Loucy (cell line): ENCODE measurements around the gene CYP2A7.
"Not testable (repeated sequence)": the region's sequence is repeated elsewhere in the genome, so short reads cannot be mapped to it uniquely, and the experiment has no call there.

ENCODE experiments used
- H2AFZ ChIP-seq: fragments of 200-600 bp; sonication (generic); 2 replicates; pipeline ENCODE4 v1.6.0; 2016; ENCODE audit warnings: antibody characterized with exemption, mild to moderate bottlenecking, low read length, moderate library complexity
- H3F3A ChIP-seq: fragments of 200-600 bp; 2 replicates; pipeline ENCODE4 v1.6.0; 2016; ENCODE audit warnings: antibody characterized with exemption, low read depth, mild to moderate bottlenecking
- H3K27me3 ChIP-seq: fragments of 200-600 bp; sonication (generic); 2 replicates; pipeline ENCODE4 v1.6.1; 2014; ENCODE audit warnings: low read length, mild to moderate bottlenecking; ENCODE audit not compliant: insufficient read depth, poor library complexity, severe bottlenecking
- H3K36me3 ChIP-seq: fragments of 200-600 bp; sonication (generic); 2 replicates; pipeline ENCODE4 v1.6.1; 2016; ENCODE audit warnings: low read length; ENCODE audit not compliant: insufficient read depth
- H3K4me1 ChIP-seq: fragments of 200-600 bp; sonication (generic); 2 replicates; pipeline ENCODE4 v1.5.1; 2014; ENCODE audit warnings: low read length, mild to moderate bottlenecking; ENCODE audit not compliant: insufficient read depth, poor library complexity, severe bottlenecking
- H3K4me2 ChIP-seq: fragments of 200-600 bp; sonication (generic); 2 replicates; pipeline ENCODE4 v1.6.0; 2014; ENCODE audit warnings: antibody characterized with exemption, low read length, low read depth, mild to moderate bottlenecking; ENCODE audit not compliant: poor library complexity, severe bottlenecking
- H3K4me3 ChIP-seq: fragments of 200-600 bp; sonication (generic); 2 replicates; pipeline ENCODE4 v1.5.1; 2014; ENCODE audit warnings: low read length, mild to moderate bottlenecking, mixed read lengths; ENCODE audit not compliant: poor library complexity, severe bottlenecking
- H3K79me2 ChIP-seq: fragments of 200-600 bp; sonication (generic); 2 replicates; pipeline ENCODE4 v1.6.1; 2014; ENCODE audit warnings: low read length; ENCODE audit not compliant: insufficient read depth
- H3K9ac ChIP-seq: fragments of 200-600 bp; sonication (generic); 2 replicates; pipeline ENCODE4 v1.6.0; 2014; ENCODE audit warnings: mild to moderate bottlenecking, low read depth, low read length, moderate library complexity; ENCODE audit not compliant: poor library complexity, severe bottlenecking
- H3K9me2 ChIP-seq: fragments of 200-600 bp; sonication (generic); replicated peaks from 2 replicates; pipeline ENCODE4 v1.6.1; 2016; ENCODE audit warnings: low read depth, low read length, mixed read lengths
- H3K9me3 ChIP-seq: fragments of 200-600 bp; sonication (generic); 2 replicates; pipeline ENCODE4 v1.6.1; 2014; ENCODE audit warnings: mild to moderate bottlenecking, antibody characterized with exemption, low read length, low read depth; ENCODE audit not compliant: insufficient read depth
- H4K20me1 ChIP-seq: fragments of 200-600 bp; sonication (generic); 2 replicates; pipeline ENCODE4 v1.6.0; 2014; ENCODE audit warnings: antibody characterized with exemption, low read length, mild to moderate bottlenecking; ENCODE audit not compliant: insufficient read depth, poor library complexity, severe bottlenecking
- CTCF ChIP-seq: fragments of 200-600 bp; sonication (generic); conservative IDR thresholded peaks from 2 replicates; pipeline ENCODE4 v1.5.1; 2014; ENCODE audit warnings: mild to moderate bottlenecking, antibody characterized with exemption, low read length
- EZH2phosphoT487 ChIP-seq: fragments of 200-600 bp; IDR thresholded peaks from 2 replicates; pipeline ENCODE4 v1.6.1; 2018; ENCODE audit warnings: antibody characterized with exemption, mild to moderate bottlenecking, moderate library complexity, borderline replicate concordance

Gene CYP2A7

GRCh38 chr19:40923934-40924391 is 41.9 kb upstream of the CYP2A7 start:
- no peaks in the 10 kb centered on the region for H3K27me3 ChIP-seq
- H3K9me2 ChIP-seq = no peaks in the 10 kb centered on the region
- no peaks in the 10 kb centered on the region for H3K4me1 ChIP-seq
- TF ChIP-seq EZH2phosphoT487 (no peak), CTCF (no peak)
- H3K9me3 ChIP-seq = peaks cover 3% of the 10 kb centered on the region; the same call in 1 of the 2 replicates
- H2AFZ ChIP-seq = no peak overlapping the region
- H3K36me3 ChIP-seq = no peaks in the 10 kb centered on the region
- H3F3A ChIP-seq = no peaks in the 10 kb centered on the region
- no peaks in the 10 kb centered on the region for H4K20me1 ChIP-seq
- H3K4me3 ChIP-seq = no peak overlapping the region
- no peak overlapping the region for H3K4me2 ChIP-seq
- no peaks in the 10 kb centered on the region for H3K79me2 ChIP-seq
- no peak overlapping the region for H3K9ac ChIP-seq

GRCh38 chr19:40922237-40923160 is 40.5 kb upstream of the CYP2A7 start:
- not testable (repeated sequence) for H3K9me2 ChIP-seq, H3K36me3 ChIP-seq, H4K20me1 ChIP-seq, H3K4me1 ChIP-seq, H3K9me3 ChIP-seq, H3F3A ChIP-seq, H3K4me3 ChIP-seq, H2AFZ ChIP-seq, H3K4me2 ChIP-seq, H3K79me2 ChIP-seq, H3K27me3 ChIP-seq, H3K9ac ChIP-seq

GRCh38 chr19:40921005-40921897 is 39.2 kb upstream of the CYP2A7 start:
- Histone ChIP-seq H3K4me3 (no peak overlapping the region), H4K20me1 (no peaks in the 10 kb centered on the region), H3F3A (no peaks in the 10 kb centered on the region), H3K9me3 (peaks cover 3% of the 10 kb centered on the region; the same call in 1 of the 2 replicates), H3K79me2 (no peaks in the 10 kb centered on the region), H3K9me2 (no peaks in the 10 kb centered on the region), H2AFZ (no peak overlapping the region), H3K4me2 (no peak overlapping the region), H3K4me1 (no peaks in the 10 kb centered on the region), H3K36me3 (no peaks in the 10 kb centered on the region), H3K9ac (no peak overlapping the region), H3K27me3 (no peaks in the 10 kb centered on the region)
- TF ChIP-seq CTCF = no peak
- no peak for TF ChIP-seq EZH2phosphoT487
